ENCODE measurements around the gene ALK.

GRCh38 chr2:29269765-29270109, 651.6 kb downstream of the ALK start:
- no peak for TF ChIP-seq CTCF (IDR thresholded peaks at IDR 0.05; ENCODE audit: low read depth, low read length)
- TF ChIP-seq POLR2A (IDR thresholded peaks at IDR 0.05; ENCODE audit: extremely low read depth, insufficient read length): no peak

Data from NB4 (cell line).